OCI-LY1 (cell line): Measurements from ENCODE around the gene CLDND2.

ENCODE experiments used
- H2AFZ ChIP-seq: fragments of 200-600 bp; sonication (generic), shearing (Covaris generic); 2 replicates; pipeline ENCODE4 v1.6.0; 2014; ENCODE audit warnings: antibody characterized with exemption, mild to moderate bottlenecking, low read length
- H3F3A ChIP-seq: fragments of 200-600 bp; sonication (generic), shearing (Covaris generic); 2 replicates; pipeline ENCODE4 v1.6.0; 2014; ENCODE audit warnings: mild to moderate bottlenecking, antibody characterized with exemption, low read length, moderate library complexity; ENCODE audit not compliant: insufficient read depth
- H3K27ac ChIP-seq: fragments of 200-600 bp; sonication (generic); 2 replicates; pipeline ENCODE4 v1.5.1; 2014; ENCODE audit warnings: low read length, mixed run types, mild to moderate bottlenecking, low read depth; ENCODE audit not compliant: poor library complexity, severe bottlenecking
- H3K27me3 ChIP-seq: fragments of 200-600 bp; sonication (generic); 2 replicates; pipeline ENCODE4 v1.6.0; 2014; ENCODE audit warnings: antibody characterized with exemption, mild to moderate bottlenecking, low read length, moderate library complexity; ENCODE audit not compliant: insufficient read depth
- H3K36me3 ChIP-seq: fragments of 200-600 bp; sonication (generic); 2 replicates; pipeline ENCODE4 v1.6.1; 2014; ENCODE audit warnings: mild to moderate bottlenecking, antibody characterized with exemption, low read length, moderate library complexity, mixed read lengths; ENCODE audit not compliant: insufficient read depth
- H3K4me1 ChIP-seq: fragments of 200-600 bp; sonication (generic); 2 replicates; pipeline ENCODE4 v1.5.1; 2014; ENCODE audit warnings: mild to moderate bottlenecking, low read length, moderate library complexity; ENCODE audit not compliant: insufficient read depth, severe bottlenecking
- H3K4me2 ChIP-seq: fragments of 200-600 bp; sonication (generic), shearing (Covaris generic); 2 replicates; pipeline ENCODE4 v1.6.1; 2014; ENCODE audit warnings: low read length
- H3K4me3 ChIP-seq: fragments of 200-600 bp; sonication (generic); 2 replicates; pipeline ENCODE4 v1.5.1; 2014; ENCODE audit warnings: low read length, low read depth, mild to moderate bottlenecking, mixed read lengths; ENCODE audit not compliant: poor library complexity, severe bottlenecking
- H3K79me2 ChIP-seq: fragments of 200-600 bp; shearing (Covaris generic); 2 replicates; pipeline ENCODE4 v1.6.1; 2016; ENCODE audit warnings: mixed run types, low read length, mixed read lengths; ENCODE audit not compliant: insufficient read depth
- H3K9ac ChIP-seq: fragments of 200-600 bp; sonication (generic), shearing (Covaris generic); 2 replicates; pipeline ENCODE4 v1.6.1; 2014; ENCODE audit warnings: mild to moderate bottlenecking, low read length, mixed read lengths
- H3K9me2 ChIP-seq: fragments of 200-600 bp; sonication (generic), shearing (Covaris generic); 2 replicates; pipeline ENCODE4 v1.6.1; 2014; ENCODE audit warnings: low read depth, mild to moderate bottlenecking, low read length, mixed read lengths
- H3K9me3 ChIP-seq: fragments of 200-600 bp; shearing (Covaris generic); 2 replicates; pipeline ENCODE4 v1.6.1; 2014; ENCODE audit warnings: low read length, mixed read lengths
- H4K20me1 ChIP-seq: fragments of 200-600 bp; sonication (generic), shearing (Covaris generic); 2 replicates; pipeline ENCODE4 v1.6.0; 2016; ENCODE audit warnings: mild to moderate bottlenecking, low read length; ENCODE audit not compliant: insufficient read depth
- CTCF ChIP-seq: fragments of 200-600 bp; sonication (generic), shearing (Covaris generic); IDR thresholded peaks from 2 replicates; pipeline ENCODE4 v1.5.1; 2017; ENCODE audit warnings: mild to moderate bottlenecking, antibody characterized with exemption, low read length, moderate library complexity, mixed read lengths
- EZH2 ChIP-seq: fragments of 200-600 bp; sonication (generic), shearing (Covaris generic); IDR thresholded peaks from 2 replicates; pipeline ENCODE4 v1.8.0; 2017; ENCODE audit warnings: borderline replicate concordance, mixed run types, mild to moderate bottlenecking, antibody characterized with exemption, low read length, moderate library complexity, mixed read lengths

The CLDND2 gene

GRCh38 chr19:51337141-51337860, 31.5 kb downstream of the CLDND2 start:
- H3K4me3 ChIP-seq, result no peak overlapping the region
- TF ChIP-seq EZH2 (no peak), CTCF (no peak)
- no peaks in the 10 kb centered on the region for H3F3A ChIP-seq
- H2AFZ ChIP-seq, result no peak overlapping the region
- no peak overlapping the region for H3K27ac ChIP-seq
- H3K79me2 ChIP-seq, result no peaks in the 10 kb centered on the region
- H4K20me1 ChIP-seq, result no peaks in the 10 kb centered on the region
- no peak overlapping the region for H3K9ac ChIP-seq
- peaks cover 10% of the 10 kb centered on the region for H3K4me1 ChIP-seq
- no peaks in the 10 kb centered on the region for H3K9me3 ChIP-seq
- H3K27me3 ChIP-seq, result no peaks in the 10 kb centered on the region
- H3K4me2 ChIP-seq, result no peak overlapping the region
- H3K9me2 ChIP-seq, result no peaks in the 10 kb centered on the region
- no peaks in the 10 kb centered on the region for H3K36me3 ChIP-seq

- H3K9ac ChIP-seq, result no peak overlapping the region
- no peaks in the 10 kb centered on the region for H3K9me2 ChIP-seq
- no peaks in the 10 kb centered on the region for H3F3A ChIP-seq
- no peaks in the 10 kb centered on the region for H3K79me2 ChIP-seq
- no peak overlapping the region for H3K4me3 ChIP-seq
- H3K4me1 ChIP-seq, result peaks cover 4% of the 10 kb centered on the region
- no peaks in the 10 kb centered on the region for H3K9me3 ChIP-seq
- H3K27me3 ChIP-seq, result no peaks in the 10 kb centered on the region
- no peaks in the 10 kb centered on the region for H4K20me1 ChIP-seq
- no peak for TF ChIP-seq CTCF
- no peak for TF ChIP-seq EZH2
- no peak overlapping the region for H3K4me2 ChIP-seq
- no peak overlapping the region for H3K27ac ChIP-seq
- no peaks in the 10 kb centered on the region; the same call in 1 of the 2 replicates for H3K36me3 ChIP-seq
- H2AFZ ChIP-seq, result no peak overlapping the region
Measured at GRCh38 chr19:51333836-51334460, 34.9 kb downstream of the CLDND2 start.

GRCh38 chr19:51331716-51332115, 37.1 kb downstream of the CLDND2 start:
- Histone ChIP-seq H3K27ac (no peak overlapping the region), H3F3A (no peaks in the 10 kb centered on the region), H3K4me3 (no peak overlapping the region), H3K9ac (no peak overlapping the region), H3K4me1 (no peaks in the 10 kb centered on the region), H3K36me3 (no peaks in the 10 kb centered on the region; the same call in 1 of the 2 replicates), H3K27me3 (no peaks in the 10 kb centered on the region), H2AFZ (no peak overlapping the region), H3K79me2 (no peaks in the 10 kb centered on the region), H4K20me1 (no peaks in the 10 kb centered on the region), H3K9me2 (no peaks in the 10 kb centered on the region), H3K4me2 (no peak overlapping the region), H3K9me3 (no peaks in the 10 kb centered on the region)
- no peak for TF ChIP-seq EZH2
- TF ChIP-seq CTCF, result no peak
